Heart left ventricle (tissue), 13 donors: Measurements from ENCODE around the gene PAGE2.

Experiments used
- POLR2A ChIP-seq, 2 donors: fragments of 450-650 bp; IDR thresholded peaks; one replicate each; pipeline ENCODE4 v1.6.1; 2017; ENCODE audit warnings: antibody characterized with exemption in 2 of 2, mild to moderate bottlenecking in 2 of 2, moderate library complexity in 2 of 2
- TF ChIP-seq, protein P1 (sequence below), 12 donors: fragments of 200-600 bp; sonication (generic) in 4 of 12; IDR thresholded peaks; one replicate each; pipeline versions ENCODE4 v1.5.0 to v1.8.0; 2018 to 2022; ENCODE audit warnings: antibody characterized with exemption in 12 of 12, mild to moderate bottlenecking in 5 of 12
- donor health status: ischemic (EF 13 %, LVEDD 7.1; RV severe dilation, severe dysfunction).
- donor health status: DM: no; HTN: yes; CAD: no.
- donor health status: DM: no; HTN: no; CAD: no.
- donor health status: ischemic (EF 25% LVEDD 6.9; RV normal size, moderate dysfunction).
- donor health status: ischemic (EF 25% LVEDD 5.7; RV mildly dilated, moderate dysfunction).
- donor health status: ischemic (EF 35%, LVEDD 5.7; RV mildly dilated, moderate dysfunction).
- donor health status: nonischemic (EF 11% LVEDD 7.7; RV severe dilation, severe dysfunction).
- donor health status: DM: yes; HTN: yes; CAD: no.
- donor health status: PGD.
- donor health status: ischemic (EF 29% LVEDD 5.4; RV normal size, mild dysfunction).
- donor health status: nonischemic (EF 23%, LVEDD 6.1; RV moderate dilation, normal function).

GRCh38 chrX:55057675-55058249 is 31.1 kb upstream of the PAGE2 start:
- TF ChIP-seq, protein P1, sequence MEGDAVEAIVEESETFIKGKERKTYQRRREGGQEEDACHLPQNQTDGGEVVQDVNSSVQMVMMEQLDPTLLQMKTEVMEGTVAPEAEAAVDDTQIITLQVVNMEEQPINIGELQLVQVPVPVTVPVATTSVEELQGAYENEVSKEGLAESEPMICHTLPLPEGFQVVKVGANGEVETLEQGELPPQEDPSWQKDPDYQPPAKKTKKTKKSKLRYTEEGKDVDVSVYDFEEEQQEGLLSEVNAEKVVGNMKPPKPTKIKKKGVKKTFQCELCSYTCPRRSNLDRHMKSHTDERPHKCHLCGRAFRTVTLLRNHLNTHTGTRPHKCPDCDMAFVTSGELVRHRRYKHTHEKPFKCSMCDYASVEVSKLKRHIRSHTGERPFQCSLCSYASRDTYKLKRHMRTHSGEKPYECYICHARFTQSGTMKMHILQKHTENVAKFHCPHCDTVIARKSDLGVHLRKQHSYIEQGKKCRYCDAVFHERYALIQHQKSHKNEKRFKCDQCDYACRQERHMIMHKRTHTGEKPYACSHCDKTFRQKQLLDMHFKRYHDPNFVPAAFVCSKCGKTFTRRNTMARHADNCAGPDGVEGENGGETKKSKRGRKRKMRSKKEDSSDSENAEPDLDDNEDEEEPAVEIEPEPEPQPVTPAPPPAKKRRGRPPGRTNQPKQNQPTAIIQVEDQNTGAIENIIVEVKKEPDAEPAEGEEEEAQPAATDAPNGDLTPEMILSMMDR (IDR thresholded peaks at IDR 0.05), result peak; percentile 59 to 83 (median 72)
- no peak for TF ChIP-seq POLR2A (IDR thresholded peaks at IDR 0.05)
